Activated CD8-positive, alpha-beta memory T cell treated with anti-CD3 and anti-CD28 coated beads for 36 hours (primary cell): ENCODE results near the gene UGT1A8. TPM values are rescaled to one million over a fixed set of nuclear protein-coding genes. Genes with fewer than 3 reads are reported as not detected.
"Not testable (repeated sequence)": the region's sequence is repeated elsewhere in the genome, so short reads cannot be mapped to it uniquely, and the experiment has no call there.

Experiments used
- CTCF ChIA-PET: fragments of 350-600 bp; sonication (Branson Sonifier 250); formaldehyde crosslinking; loops from one replicate; lab custom pipeline; 2021; ENCODE audit warnings: antibody characterized with exemption; lab: Charles Lee
- POLR2A ChIA-PET: fragments of 350-600 bp; sonication (Branson Sonifier 250); formaldehyde crosslinking; loops from one replicate; lab custom pipeline; 2021; ENCODE audit warnings: antibody characterized with exemption; lab: Charles Lee
- total RNA-seq, 2 experiments: library from RNA; stranded (reverse); gene quantifications; one replicate each; pipeline ENCODE4 v1.2.3, GENCODE V29; 2021

The UGT1A8 gene
- total RNA-seq = not detected

DNA sequence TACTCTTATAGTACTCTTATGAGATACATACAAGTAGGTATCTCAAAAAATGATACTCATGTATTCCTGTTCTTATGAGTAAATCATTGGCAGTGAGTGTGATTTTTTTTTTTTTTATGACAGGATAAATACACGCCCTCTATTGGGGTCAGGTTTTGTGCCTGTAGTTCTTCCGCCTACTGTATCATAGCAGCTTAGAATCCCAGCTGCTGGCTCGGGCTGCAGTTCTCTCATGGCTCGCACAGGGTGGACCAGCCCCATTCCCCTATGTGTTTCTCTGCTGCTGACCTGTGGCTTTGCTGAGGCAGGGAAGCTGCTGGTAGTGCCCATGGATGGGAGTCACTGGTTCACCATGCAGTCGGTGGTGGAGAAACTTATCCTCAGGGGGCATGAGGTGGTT is at the start of gene UGT1A8:
TSS of gene UGT1A8 (plus strand) at position 158 of the 400 bp plus-strand sequence. CDS start at position 233, 75 bp downstream.
- POLR2A ChIA-PET, CTCF ChIA-PET: not testable (repeated sequence)

DNA sequence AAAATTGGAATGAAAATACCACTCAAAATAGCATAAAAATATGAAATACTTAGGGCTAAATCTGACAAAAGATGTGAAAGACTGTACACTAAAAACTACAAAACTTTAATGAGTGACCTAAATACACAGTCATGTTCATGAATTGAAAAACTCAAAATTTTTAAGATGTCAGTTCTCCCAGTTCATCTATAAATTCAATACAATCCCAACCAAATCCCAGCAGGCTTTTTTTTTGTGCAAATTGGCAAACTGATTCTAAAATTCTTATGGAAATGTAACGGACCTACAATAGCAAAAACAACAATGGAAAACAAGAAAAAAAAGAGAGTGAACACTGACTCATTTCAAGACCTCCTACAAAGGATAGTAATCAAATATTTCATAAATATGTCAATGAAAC is 46.4 kb upstream of the UGT1A8 start:
- ChIA-PET CTCF (no interaction called here), POLR2A (no interaction called here)

DNA sequence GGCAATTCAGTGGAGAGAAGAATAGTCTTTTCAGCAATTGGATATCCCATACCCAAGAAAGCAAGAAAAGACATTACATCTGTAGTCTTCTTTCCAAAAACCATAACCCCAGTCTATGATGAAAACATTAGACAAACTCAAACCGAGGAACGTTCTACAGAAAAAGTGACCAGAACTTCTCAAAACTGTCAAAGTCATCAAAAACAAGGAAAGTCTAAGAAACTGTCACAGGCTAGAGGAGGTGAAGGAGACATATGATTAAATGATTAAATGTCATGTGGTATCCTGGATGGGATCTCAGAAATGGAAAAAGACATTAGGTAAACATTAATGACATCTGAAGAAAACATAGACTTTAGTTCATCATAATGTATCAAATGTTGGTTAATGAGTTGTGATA is 46.0 kb upstream of the UGT1A8 start:
- ChIA-PET CTCF (no interaction called here), POLR2A (no interaction called here)

DNA sequence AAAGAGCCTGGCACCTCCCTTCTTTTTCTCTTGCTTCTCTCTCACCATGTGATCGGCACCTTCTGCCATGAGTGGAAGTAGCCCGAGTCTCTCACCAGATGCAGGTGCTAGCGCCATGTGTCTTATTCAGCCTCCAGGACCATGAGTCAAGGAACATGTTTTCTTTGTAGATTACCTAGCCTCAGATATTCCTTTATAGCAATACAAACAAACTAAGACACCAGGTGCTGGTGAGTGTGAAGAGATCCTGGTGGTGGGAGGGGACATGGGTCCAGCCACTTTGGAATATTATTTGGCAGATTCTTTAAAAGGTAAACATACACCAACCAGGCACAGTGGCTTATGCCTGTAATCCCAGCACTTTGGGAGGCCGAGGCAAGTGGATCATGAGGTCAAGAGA is 45.0 kb upstream of the UGT1A8 start:
- ChIA-PET POLR2A (no interaction called here), CTCF (interaction anchor here (0.8 kb wide), 1 partner anchor 22 kb away, joined by 3 read pairs; no protein-coding TSS in a partner anchor)

DNA sequence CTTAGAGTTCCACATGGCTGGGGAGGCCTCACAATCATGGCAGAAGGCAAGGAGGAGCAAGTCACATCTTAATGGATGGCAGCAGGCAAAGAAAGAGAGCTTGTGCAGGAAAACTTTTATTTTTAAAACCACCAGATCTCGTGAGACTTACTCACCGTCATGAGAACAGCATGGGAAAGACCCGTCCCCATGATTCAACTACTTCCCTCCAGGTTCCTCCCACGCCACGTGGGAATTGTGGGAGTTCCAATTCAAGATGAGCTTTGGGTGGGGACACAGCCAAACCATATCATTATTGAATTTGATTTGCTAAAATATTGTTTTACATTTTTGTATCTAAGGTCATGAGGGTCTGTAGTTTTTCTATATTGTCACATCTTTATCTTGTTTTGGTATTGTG is 40.1 kb upstream of the UGT1A8 start:
- POLR2A ChIA-PET = not testable (repeated sequence)

DNA sequence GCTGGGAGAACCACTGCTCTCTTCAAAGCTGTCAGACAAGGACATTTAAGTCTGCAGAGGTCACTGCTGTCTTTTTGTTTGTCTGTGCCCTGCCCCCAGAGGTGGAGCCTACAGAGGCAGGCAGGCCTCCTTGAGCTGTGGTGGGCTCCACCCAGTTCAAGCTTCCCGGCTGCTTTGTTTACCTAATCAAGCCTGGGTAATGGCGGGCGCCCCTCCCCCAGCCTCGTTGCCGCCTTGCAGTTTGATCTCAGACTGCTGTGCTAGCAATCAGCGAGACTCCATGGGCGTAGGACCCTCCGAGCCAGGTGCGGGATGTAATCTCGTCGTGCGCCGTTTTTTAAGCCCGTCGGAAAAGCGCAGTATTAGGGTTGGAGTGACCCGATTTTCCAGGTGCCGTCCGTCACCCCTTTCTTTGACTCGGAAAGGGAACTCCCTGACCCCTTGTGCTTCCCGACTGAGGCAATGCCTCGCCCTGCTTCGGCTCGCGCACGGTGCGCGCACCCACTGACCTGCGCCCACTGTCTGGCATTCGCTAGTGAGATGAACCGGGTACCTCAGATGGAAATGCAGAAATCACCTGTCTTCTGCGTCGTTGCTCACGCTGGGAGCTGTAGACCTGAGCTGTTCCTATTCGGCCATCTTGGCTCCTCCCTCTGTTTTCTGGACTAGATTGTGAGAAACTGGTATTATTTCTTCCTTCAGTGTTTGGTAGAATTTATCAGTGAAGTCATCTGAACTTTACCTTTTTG is 34.0 kb upstream of the UGT1A8 start:
- POLR2A ChIA-PET = not testable (repeated sequence)

More for the DNA sequence above, 40.1 kb upstream of the UGT1A8 start:
- CTCF ChIA-PET = not testable (repeated sequence)

DNA sequence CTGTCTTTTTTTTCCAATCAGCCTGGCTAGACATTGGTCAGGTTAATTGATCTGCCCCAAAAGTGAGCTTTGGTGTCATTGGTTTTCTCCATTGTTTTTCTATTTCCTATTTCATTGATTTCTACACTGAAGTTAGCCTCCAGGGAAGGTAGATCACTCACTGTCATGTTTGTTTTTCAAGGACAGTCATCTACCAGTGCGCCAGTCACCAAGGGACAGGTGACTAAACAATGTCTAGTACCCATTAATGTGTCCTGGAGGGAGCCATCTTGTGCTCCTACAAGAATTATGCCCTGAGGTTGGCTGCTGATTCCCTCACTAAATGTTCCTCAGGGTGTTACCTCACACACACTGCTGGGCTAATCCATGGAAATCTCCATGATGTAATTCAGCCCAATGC is 33.2 kb upstream of the UGT1A8 start:
- ChIA-PET CTCF (no interaction called here), POLR2A (no interaction called here)

More for the DNA sequence above, 34.0 kb upstream of the UGT1A8 start:
- CTCF ChIA-PET = not testable (repeated sequence)

DNA sequence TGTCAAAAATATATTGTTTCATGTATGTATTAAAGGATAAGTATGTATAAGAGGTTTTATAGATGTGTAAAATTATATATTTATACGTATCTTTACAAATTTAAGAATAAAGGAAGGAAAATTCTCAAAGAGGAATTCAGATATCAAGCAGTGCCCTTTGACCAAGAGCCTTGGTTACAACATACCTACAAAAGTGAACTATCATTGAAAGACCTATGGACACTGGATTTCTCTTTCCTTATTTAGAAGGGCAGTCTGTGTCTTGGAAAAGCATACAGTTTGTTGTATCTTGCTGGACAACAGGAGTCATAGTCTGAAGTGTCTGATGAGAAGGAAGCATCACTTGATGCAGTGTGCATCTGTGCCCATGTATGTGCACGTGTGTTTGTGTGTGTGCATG is 29.0 kb upstream of the UGT1A8 start:
- POLR2A ChIA-PET = no interaction called here
- CTCF ChIA-PET = no interaction called here

DNA sequence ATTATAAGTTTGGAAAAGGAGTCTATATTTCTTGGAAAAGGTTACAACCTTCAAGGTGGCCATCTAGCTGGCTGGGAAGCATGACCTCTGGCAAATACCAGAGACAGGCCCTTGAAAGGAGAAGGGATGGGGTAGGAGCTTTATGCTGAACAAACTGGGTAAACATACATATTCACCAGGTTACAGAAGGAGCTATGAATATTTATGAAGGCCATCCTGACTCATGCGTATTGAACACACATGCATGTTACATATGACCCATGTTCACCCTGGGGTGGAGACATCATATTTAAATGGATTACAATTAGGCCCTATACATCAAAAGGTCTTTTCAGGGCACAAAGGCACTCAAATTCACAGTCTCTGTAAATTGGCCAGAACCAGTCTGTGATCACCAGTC is 24.7 kb upstream of the UGT1A8 start:
- CTCF ChIA-PET, POLR2A ChIA-PET: not testable (repeated sequence)

DNA sequence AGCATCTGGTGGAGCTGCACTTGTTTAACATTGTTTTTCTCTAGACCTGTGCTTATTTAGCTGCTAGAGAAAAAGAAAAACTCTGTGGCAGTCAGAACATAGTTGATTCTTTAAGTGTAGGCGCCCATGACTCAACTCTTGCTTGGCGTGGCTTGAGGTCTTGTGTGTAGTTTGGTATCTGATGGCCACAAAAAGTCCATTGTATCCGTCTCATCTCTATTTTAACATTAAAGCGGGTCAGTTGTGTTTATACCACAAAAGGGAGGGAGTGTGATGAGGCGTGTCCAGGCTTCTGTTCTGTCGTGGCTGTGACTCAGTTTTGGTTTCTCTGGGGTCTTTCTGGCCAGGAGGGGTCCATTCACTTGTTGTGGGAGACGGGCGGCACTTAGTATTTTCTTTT is 24.2 kb upstream of the UGT1A8 start:
- ChIA-PET POLR2A (no interaction called here), CTCF (no interaction called here)

DNA sequence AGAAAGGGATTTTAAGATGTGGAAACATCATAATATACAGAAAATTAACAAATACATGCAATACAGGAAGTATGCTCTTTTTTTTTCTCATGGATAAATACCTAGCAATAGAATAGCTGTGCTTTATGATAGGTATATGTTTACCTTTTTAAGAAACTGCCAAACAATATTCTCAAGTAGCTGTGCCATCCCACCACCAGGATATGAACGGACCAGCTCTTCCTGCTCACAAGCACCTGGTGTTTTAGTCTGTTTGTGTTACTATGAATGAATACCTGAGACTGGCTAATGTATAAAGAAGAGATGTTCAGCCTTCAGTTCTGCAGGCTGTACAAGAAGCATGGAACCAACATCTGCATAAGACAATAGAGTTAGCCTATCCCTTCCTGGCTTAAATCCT is 19.9 kb upstream of the UGT1A8 start:
- ChIA-PET POLR2A (no interaction called here), CTCF (no interaction called here)

DNA sequence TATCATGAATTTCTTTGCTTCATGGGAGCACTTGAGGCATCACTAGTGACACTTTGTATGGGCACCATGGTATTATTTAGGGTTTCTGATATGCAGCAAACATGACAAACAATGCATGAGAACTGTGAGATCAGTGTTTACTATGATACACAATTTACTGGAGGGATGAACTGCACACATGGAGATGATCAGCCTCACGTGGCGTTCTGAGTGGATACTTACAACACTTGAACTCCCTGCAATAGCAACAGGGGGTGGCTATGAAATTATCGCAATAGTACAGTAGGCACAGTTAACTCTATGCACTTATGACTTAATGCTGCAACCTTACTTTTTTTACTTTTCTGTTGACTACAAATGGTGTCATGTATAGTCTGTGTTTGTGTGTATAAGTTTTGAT is 18.5 kb upstream of the UGT1A8 start:
- CTCF ChIA-PET = no interaction called here
- POLR2A ChIA-PET = no interaction called here

DNA sequence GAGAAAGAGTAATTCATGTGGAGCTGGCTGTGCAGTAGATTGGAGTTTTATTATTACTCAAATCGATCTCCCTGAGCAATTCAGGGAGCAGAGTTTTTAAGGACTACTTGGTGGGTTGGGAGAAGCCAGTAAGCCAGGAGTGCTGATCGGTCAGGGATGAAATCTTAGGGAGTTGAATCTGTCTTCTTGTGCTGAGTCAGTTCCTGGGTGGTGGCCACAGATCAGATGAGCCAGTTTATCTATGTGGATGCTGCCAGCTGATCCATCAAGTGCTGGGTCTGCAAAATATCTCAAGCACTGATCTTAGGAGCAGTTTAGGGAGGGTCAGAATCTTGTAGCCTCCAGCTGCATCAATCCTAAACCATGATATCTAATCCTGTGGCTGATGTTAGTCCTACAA is 17.0 kb upstream of the UGT1A8 start:
- ChIA-PET POLR2A (no interaction called here), CTCF (no interaction called here)

DNA sequence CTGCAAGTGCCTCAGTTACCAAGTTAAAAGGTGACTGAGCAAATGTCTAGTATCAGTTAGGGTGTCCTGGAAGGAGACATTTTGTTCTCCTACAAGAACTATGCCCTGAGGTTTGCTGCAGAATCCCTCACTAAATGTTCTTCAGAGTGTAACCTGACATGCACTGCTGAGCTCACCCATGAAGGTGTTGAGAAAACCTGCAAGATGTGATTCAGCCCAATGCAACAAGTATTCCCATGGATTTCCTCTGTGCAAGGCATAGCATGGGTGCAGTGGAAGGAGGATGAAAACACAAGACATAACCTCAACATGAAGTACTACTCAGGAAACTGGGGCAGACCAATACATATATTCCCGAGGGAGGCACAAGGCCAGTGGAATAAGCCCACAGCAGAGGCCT is 15.4 kb upstream of the UGT1A8 start:
- POLR2A ChIA-PET = no interaction called here
- CTCF ChIA-PET = no interaction called here

DNA sequence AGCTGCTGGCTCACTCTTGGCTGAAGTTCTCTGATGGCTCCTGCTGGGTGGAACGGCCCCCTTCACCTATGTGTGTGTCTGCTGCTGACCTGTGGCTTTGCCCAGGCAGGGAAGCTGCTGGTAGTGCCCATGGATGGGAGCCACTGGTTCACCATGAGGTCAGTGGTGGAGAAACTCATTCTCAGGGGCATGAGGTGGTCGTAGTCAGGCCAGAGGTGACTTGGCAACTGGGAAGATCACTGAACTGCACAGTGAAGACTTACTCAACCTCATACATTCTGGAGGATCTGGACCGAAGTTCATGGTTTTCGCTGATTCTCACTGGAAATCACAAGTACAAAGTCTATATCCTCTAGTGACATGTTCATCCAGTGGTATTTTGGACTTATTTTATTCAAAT is 13.9 kb upstream of the UGT1A8 start:
- POLR2A ChIA-PET = no interaction called here
- CTCF ChIA-PET = no interaction called here

DNA sequence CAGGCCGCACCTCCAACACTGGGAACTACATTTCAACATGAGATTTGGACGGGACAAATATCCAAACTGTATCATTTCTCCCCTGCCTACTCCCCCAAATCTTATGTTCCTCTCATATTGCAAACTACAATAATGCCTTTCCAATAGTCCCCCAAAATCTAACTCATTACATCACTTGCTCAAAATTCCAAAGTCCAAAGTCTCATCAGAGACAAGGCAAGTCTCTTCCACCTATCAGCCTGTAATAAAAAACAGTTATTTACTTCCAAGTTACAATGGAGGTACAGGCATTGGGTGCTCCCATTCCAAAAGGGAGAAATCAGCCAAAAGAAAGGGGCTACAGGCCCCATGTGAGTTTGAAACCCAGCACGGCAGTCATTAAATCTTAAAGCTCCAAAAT is 12.6 kb upstream of the UGT1A8 start:
- POLR2A ChIA-PET = no interaction called here

DNA sequence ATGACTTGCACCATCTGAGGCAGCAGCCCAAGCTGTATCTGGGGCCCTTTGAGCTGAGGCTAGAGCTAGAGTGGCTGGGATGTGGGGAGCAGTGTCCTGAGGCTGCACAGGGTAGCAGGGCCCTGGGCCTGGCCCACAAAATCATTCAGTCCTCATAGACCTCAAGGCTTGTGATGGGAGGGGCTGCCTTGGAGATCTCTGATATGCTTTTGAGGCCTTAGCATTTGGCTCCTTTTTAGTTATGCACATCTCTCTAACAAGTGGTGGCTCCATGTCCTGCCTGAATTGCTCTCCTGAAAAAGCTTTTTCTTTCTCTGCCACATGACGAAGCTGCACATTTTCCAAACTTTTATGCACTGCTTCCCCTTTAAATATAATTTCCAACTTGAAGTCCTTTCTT is 11.8 kb upstream of the UGT1A8 start:
- CTCF ChIA-PET = no interaction called here

More for the DNA sequence above, 12.6 kb upstream of the UGT1A8 start:
- CTCF ChIA-PET = no interaction called here

DNA sequence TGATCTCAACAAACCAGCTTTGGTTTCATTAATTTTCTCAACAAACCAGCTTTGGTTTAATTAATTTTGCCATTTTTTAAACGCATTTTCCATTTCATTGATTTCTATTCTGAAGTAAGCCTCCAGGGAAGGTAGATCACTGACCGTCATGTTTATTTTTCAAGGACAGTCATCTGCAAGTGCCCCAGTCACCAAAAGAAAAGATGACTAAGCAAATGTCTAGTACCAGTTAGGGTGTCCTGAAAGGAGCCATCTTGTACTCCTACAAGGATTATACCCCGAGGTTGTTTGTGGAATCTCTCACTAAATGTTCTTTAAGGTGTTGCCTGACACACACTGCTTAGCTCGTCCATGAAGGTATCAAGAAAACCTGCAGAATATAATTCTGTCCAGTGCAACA is 6.1 kb upstream of the UGT1A8 start:
- ChIA-PET CTCF (no interaction called here), POLR2A (no interaction called here)

More for the DNA sequence above, 11.8 kb upstream of the UGT1A8 start:
- POLR2A ChIA-PET = no interaction called here

DNA sequence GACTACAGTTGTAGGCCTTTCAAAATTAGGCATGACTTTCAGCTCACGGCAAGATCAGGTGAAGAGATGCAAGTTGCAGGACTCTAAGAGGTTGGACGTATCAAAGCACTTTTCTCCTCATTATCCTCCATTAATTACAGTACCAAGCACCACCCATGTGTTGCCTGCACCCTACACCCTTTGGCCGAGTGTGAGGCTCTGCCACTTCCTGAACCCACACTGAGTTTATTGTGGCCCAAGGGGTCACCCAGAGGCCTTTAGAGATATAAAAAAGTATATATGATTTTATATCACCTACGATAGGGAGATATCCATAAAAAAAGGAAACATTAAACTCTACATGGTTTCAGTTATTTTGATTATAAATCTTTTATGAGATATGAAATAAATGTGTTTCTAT is 2.8 kb downstream of the UGT1A8 start:
- POLR2A ChIA-PET = no interaction called here
- CTCF ChIA-PET = no interaction called here

DNA sequence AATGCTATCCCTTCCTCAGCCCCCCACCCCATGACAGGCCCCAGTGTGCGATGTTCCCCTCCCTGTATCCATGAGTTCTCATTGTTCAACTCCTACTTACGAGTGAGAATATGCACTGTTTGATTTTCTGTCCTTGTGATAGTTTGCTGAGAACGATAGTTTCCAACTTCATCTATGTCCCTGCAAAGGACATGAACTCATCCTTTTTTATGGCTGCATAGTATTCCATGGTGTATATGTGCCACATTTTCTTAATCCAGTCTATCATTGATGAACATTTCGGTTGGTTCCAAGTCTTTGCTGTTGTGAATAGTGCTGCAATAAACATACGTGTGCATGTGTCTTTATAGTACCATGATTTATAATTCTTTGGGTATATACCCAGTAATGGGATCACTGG is 4.4 kb downstream of the UGT1A8 start:
- POLR2A ChIA-PET, CTCF ChIA-PET: not testable (repeated sequence)

DNA sequence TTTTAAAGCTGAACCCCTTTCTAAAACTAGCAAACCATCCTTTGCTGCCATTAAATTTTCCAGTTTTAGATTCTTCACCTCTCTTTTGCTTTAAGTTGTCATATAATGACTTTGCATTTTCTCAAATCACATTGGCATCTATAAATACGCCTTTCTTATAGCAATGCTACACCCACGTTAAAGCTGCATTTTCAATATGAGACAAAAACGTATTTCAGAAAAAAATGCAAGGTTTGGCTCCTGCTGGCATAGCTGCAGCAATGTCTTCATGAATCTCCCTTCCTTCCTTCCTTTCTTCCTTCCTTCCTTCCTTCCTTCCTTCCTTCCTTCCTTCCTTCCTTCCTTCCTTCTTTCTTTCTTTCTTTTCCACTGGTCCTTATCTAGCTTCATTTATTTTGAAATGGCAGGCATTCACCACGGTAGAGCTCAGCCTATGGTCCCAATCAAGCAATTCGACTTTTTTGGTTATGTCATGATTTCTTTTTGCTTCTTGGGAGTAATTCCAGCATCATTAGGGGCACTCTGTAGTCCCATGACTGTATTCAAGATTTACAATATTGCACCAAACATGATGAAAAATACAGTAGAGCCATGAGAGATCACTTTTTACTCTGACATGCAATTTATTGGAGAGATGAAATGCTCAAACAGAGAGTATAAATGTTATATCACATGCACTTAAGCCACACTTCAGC is 10.0 kb downstream of the UGT1A8 start:
- ChIA-PET POLR2A (no interaction called here), CTCF (no interaction called here)
